ENCODE measurements around the gene CCSER1.
"Not testable (repeated sequence)": the region's sequence is repeated elsewhere in the genome, so short reads cannot be mapped to it uniquely, and the experiment has no call there.

The CCSER1 gene

GRCh38 chr4:91089178-91089577 lies 962.0 kb downstream of the CCSER1 start:
- DNase-seq: no peak

- DNase-seq: no peak
These were observed 965.3 kb downstream of the CCSER1 start for GRCh38 chr4:91092398-91092980.

GRCh38 chr4:91094220-91094619 lies 967.0 kb downstream of the CCSER1 start:
- not testable (repeated sequence) for DNase-seq

DNA sequence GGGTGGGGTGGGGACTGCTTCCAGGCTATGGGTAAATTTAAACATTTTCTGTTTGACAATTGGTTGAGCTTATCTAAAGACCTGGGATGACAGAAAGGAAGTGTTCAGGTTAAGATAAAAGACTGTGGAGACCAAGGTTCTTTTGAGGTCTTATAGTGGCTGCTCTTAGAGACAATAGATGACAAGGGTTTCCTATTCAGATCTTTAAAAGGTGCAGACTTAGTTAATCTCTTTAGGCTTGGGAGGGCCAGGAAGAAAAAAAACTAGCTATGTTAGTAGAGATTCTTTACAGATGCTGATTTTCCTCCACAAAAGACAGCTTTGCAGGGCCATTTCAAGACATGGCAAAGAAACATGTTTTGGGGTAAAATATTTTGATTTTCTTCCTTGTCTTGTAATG lies 972.5 kb downstream of the CCSER1 start:
- no peak for DNase-seq

GRCh38 chr4:91108751-91109150 lies 981.6 kb downstream of the CCSER1 start:
- DNase-seq: no peak

DNA sequence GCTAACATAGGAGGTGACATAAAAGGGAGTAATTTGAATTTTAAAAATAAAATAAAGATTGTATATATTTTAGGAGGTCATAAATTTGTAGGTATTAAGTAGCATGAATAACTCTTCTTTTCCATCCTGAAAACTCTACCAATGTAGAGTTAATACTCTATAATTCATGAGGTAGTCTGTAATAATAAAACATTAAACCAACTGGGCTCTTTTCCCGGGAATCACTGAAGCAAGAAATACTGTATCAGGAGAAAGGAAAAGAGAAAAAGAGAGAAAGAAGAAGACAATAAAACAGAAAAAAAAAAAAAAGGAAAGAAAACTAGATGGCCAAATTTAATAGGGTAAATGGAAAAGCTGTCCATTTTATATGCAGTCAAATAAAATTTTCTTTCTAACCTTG lies 984.4 kb downstream of the CCSER1 start:
- no peak for DNase-seq

GRCh38 chr4:91113130-91113706 lies 986.0 kb downstream of the CCSER1 start:
- no peak for DNase-seq

GRCh38 chr4:91114386-91114785 lies 987.2 kb downstream of the CCSER1 start:
- no peak for DNase-seq

DNA sequence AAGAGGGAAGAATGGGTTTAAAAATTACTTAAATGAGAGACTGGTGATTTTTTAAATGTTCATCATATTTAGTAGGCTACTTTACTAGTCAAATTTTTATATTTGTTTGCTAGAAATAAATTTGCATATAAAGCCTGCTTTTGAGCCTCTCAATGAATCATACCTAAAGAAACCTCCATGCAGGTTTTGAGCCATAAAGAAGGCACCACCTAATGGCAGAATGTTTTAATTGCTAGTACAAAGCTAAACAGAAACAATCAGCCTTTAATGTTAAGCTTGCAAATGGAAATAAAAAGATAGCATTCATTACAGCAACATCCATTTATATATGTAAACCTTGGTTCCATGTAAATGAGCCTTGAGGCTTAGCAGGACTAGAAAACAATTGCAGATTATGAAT lies 989.7 kb downstream of the CCSER1 start:
- no peak for DNase-seq

DNA sequence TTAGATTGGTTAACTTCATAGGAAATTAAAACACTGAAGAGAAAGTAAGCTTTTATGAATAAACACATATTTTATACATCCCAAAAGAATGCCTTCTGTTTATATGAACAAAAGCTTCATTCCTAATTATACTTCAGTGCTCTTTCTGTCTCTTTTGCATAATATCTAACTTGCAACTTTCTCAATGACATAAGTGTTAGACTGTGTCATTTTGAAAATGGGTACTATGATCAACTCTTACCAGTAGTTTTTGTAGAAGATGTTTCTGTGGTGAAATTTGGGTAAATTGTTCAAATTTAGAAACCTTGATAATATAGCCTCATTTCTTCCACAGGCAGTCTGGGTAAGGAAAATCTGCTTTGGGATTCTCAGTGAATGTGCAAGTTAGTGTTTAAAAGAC lies 991.4 kb downstream of the CCSER1 start:
- no peak for DNase-seq

- DNase-seq: no peak
These were observed 996.5 kb downstream of the CCSER1 start for GRCh38 chr4:91123742-91124141.

- no peak for DNase-seq
These were observed 1000.0 kb downstream of the CCSER1 start for GRCh38 chr4:91127192-91127591.

- no peak for DNase-seq
These were observed 1000.6 kb downstream of the CCSER1 start for GRCh38 chr4:91127831-91128230.

DNA sequence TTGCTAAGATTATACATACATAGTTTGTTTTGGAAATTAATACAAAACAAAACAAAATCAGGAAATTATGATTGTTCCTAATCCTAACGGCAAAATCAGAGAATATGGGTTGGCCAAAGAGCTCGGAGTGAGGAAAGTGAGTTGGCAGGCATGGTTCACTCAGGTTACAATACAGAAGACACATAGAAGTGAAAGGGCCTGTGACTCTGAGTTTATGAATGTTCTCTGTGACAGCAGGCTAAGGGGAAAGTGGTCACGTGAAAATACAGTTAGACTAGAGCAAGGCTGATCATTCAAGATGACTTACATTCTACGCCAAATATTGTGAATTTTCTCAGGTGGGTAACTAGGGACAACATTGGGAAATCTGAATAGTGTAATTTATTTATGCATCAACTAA lies 1001.3 kb downstream of the CCSER1 start:
- no peak for DNase-seq

DNA sequence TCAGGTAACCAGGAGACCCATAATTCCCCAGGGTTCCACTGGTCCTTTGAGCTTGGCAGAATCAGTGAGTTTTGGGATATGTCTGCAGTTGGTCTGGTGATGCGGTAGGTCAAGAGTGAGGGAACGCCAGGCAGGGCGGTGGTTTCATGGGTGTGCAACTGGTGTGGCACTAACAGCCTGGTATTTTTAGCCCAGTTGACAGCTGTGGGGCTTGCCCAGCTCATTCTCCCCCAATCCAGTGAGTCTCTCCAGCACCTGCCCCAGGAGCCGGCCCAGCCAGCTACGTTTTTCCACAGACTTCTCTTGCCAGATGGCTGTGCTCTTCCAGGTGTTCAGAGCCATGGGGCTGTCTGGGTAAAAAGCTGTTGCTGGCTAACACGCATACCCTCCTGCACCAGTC lies 1019.9 kb downstream of the CCSER1 start:
- DNase-seq: peak; percentile 5

GRCh38 chr4:91154041-91154440 lies 1026.8 kb downstream of the CCSER1 start:
- not testable (repeated sequence) for DNase-seq

GRCh38 chr4:91167864-91168653 lies 1040.9 kb downstream of the CCSER1 start:
- not testable (repeated sequence) for DNase-seq

DNA sequence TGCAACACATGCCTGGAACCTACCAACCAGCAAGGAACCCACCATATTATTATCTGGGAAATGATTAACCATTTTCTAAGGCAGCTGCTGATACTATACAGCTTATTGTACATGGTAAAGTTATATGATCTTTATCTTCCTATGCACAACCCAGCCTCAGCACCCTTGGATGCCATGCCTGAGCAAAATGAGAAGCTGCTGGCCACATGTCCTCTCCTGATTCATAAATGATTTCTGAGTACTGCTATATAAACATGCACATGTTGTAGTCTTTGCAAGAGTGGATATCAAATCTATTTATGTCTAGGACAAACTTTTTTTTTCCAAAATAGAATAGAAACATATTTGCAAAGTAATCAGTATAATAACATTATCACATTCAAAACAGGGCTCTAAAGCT lies 1043.6 kb downstream of the CCSER1 start:
- no peak for DNase-seq

GRCh38 chr4:91171217-91171616 lies 1044.0 kb downstream of the CCSER1 start:
- DNase-seq: no peak

DNA sequence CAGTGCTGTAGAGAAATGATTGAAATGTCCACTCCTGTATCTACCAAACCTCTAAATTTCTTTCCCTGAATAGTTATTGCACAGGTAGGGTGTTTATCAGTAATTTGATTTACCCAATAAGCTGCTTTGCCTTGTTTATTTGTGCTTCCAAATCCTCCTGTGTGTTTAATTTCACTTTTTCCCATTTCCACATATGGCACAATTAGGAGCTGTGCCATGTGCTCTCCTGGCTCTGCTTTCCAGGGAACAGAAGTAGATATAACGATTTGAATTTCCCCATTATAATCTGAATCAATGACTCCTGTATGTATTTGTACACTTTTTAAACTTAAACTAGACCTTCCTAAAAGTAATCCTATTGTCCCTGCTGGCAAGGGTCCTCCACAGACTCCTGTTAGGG lies 1057.9 kb downstream of the CCSER1 start:
- DNase-seq: not testable (repeated sequence)

- no peak for DNase-seq
These were observed 1071.8 kb downstream of the CCSER1 start for GRCh38 chr4:91198951-91199350.

DNA sequence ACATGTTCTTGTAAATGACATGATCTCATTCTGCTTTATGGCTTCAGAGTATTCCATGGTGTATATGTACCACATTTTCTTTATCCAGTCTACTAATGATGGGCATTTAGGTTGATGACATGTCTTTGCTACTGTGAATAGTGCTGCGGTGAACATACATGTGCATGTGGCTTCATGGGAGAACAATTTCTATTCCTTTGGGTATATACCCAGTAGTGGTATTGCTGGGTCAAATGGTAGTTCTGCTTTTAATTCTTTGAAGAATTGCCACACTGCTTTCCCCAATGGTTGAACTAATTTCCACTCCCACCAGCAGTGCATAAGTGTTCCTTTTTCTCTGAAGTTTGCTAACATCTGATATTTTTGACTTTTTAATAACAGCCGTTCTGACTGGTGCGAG lies 1080.3 kb downstream of the CCSER1 start:
- DNase-seq: no peak

- no peak for DNase-seq
These were observed 1085.0 kb downstream of the CCSER1 start for GRCh38 chr4:91212211-91212610.

DNA sequence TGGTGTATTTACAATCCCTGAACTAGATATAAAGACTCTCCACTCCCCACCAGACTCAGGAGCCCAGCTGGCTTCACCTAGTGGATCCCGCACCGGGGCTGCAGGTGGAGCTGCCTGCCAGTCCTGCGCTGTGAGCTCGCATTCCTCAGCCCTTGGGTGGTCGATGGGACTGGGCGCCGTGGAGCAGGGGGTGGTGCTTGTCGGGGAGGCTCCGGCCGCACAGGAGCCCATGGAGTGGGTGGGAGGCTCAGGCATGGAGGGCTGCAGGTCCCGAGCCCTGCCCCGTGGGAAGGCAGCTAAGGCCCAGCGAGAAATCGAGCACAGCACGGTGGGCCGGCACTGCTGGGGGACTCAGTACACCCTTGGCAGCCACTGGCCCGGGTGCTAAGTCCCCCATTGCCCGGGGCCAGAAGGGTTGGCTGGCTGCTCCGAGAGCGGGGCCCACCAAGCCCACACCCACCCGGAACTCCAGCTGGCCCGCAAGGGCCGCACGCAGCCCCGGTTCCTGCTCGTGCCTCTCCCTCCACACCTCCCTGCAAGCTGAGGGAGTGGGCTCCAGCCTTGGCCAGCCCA lies 1090.7 kb downstream of the CCSER1 start:
- DNase-seq: not testable (repeated sequence)
